H1 (cell line): ENCODE data around the gene SEC16A.
A peak's percentile ranks its signal among the peaks of the same experiment; 100 is the strongest.

ENCODE experiments used
- EP300 ChIP-seq, 2 experiments: IDR thresholded peaks; 1 replicate in 1 of 2; 2 replicates in 1 of 2; pipeline ENCODE4 v1.6.1; 2011 to 2012; ENCODE audit warnings: low read depth in 2 of 2, low read length in 2 of 2, mild to moderate bottlenecking in 2 of 2, borderline replicate concordance in 1 of 2, inconsistent platforms in 1 of 2, moderate library complexity in 1 of 2
- EZH2 ChIP-seq: fragments of 200-600 bp; sonication (generic); IDR thresholded peaks from 2 replicates; pipeline ENCODE4 v1.7.1; 2012; ENCODE audit warnings: low read depth, mild to moderate bottlenecking, moderate library complexity, low read length, inconsistent platforms; ENCODE audit not compliant: severe bottlenecking
- FOSL1 ChIP-seq: IDR thresholded peaks from 2 replicates; pipeline ENCODE4 v1.6.1; 2011; ENCODE audit warnings: mild to moderate bottlenecking, low read depth, low read length, moderate library complexity; ENCODE audit not compliant: insufficient read depth
- PHF8 ChIP-seq: fragments of 200-600 bp; sonication (generic); conservative IDR thresholded peaks from 2 replicates; pipeline ENCODE4 v1.7.1; 2012; ENCODE audit warnings: low read depth, mild to moderate bottlenecking, inconsistent platforms, low read length, moderate library complexity
- POLR2A ChIP-seq, 2 experiments: IDR thresholded peaks; 1 replicate in 1 of 2; 2 replicates in 1 of 2; pipeline ENCODE4 v1.6.1; 2011; ENCODE audit warnings: low read depth in 2 of 2, low read length in 2 of 2, mild to moderate bottlenecking in 2 of 2; ENCODE audit errors: control extremely low read depth in 1 of 2
- POLR2AphosphoS5 ChIP-seq: IDR thresholded peaks from 2 replicates; pipeline ENCODE4 v1.6.1; 2011; ENCODE audit warnings: low read depth, low read length
- SIN3A ChIP-seq, 2 experiments: IDR thresholded peaks in 1 of 2; conservative IDR thresholded peaks in 1 of 2; 2 replicates each; pipeline ENCODE4 v1.6.1; 2011 to 2012; ENCODE audit warnings: low read length in 2 of 2, improper control_type of control experiment in 1 of 2, low read depth in 1 of 2, mild to moderate bottlenecking in 1 of 2
- SIX5 ChIP-seq: IDR thresholded peaks from 2 replicates; pipeline ENCODE4 v1.6.1; 2011; ENCODE audit warnings: mild to moderate bottlenecking, low read depth, low read length
- SP1 ChIP-seq: IDR thresholded peaks from 2 replicates; pipeline ENCODE4 v1.6.1; 2011; ENCODE audit warnings: low read depth, low read length
- SRF ChIP-seq: IDR thresholded peaks from 2 replicates; pipeline ENCODE4 v1.6.1; 2011; ENCODE audit warnings: mild to moderate bottlenecking, low read depth, low read length, moderate library complexity
- TCF12 ChIP-seq: IDR thresholded peaks from 2 replicates; pipeline ENCODE4 v1.6.1; 2011; ENCODE audit warnings: low read depth, mild to moderate bottlenecking, low read length
- YY1 ChIP-seq: IDR thresholded peaks from 2 replicates; pipeline ENCODE4 v1.6.1; 2011; ENCODE audit warnings: low read depth, mild to moderate bottlenecking, low read length
- TF ChIP-seq, protein P1 (sequence below), 3 experiments: IDR thresholded peaks; 1 replicate in 2 of 3; 2 replicates in 1 of 3; pipeline versions ENCODE4 v1.5.1 to v1.6.1; 2011; ENCODE audit warnings: low read length in 3 of 3, mild to moderate bottlenecking in 3 of 3, inconsistent platforms in 2 of 3, low read depth in 1 of 3, moderate library complexity in 1 of 3; ENCODE audit not compliant: insufficient read depth in 1 of 3; ENCODE audit errors: control extremely low read depth in 1 of 3

DNA sequence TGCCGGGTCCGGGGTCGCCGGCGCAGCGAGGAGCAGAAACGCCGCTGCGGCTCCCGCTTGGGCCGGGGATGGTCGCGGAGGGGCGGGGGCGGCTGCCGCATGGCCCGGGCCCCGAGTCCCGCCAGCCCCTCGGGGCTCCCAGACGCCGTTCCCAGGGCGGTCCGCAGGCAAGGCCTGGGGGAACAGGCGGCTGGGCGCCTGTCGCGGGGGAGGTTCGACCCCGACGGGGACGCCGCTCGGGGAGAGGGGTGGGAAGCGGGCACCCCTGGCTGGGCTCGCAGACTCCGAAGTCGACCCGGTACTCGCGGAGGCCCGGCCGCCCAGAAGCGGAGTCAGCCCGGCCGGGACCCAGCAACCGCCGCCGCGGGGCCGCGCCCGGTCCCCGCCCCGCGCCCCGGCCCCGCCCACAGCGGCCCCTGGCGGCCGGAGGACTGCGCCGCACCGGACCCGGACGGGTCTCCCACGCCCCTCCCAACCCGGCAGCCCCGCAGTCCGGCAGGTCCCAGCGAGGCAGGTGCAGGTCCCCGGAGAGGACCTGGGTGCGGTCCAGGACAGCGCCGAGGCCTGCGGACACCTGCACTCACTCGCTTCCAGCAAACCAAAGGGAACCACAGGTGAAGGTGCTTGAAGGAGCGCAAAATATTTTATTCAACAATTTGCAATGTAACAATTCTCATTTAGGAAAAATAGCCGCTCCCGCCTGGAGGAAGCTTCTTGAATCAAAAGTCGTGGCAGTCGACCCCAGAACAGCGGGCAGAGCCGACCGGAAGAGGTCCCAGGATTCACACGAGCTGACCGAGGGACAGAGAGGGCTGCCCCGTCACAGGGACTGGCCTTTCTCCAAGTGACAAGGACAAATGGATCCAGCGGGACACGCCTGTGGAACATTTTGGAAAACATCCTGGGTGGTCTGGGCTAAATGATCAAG is 43.1 kb downstream of the SEC16A start, which contains the start of gene INPP5E:
- no peak for TF ChIP-seq SIX5
- TF ChIP-seq POLR2AphosphoS5: 0 out of 2 replicates have a peak, but pooled peaks have one; percentile 35
- no peak for TF ChIP-seq SRF
- no peak for TF ChIP-seq FOSL1
- TF ChIP-seq, protein P1, sequence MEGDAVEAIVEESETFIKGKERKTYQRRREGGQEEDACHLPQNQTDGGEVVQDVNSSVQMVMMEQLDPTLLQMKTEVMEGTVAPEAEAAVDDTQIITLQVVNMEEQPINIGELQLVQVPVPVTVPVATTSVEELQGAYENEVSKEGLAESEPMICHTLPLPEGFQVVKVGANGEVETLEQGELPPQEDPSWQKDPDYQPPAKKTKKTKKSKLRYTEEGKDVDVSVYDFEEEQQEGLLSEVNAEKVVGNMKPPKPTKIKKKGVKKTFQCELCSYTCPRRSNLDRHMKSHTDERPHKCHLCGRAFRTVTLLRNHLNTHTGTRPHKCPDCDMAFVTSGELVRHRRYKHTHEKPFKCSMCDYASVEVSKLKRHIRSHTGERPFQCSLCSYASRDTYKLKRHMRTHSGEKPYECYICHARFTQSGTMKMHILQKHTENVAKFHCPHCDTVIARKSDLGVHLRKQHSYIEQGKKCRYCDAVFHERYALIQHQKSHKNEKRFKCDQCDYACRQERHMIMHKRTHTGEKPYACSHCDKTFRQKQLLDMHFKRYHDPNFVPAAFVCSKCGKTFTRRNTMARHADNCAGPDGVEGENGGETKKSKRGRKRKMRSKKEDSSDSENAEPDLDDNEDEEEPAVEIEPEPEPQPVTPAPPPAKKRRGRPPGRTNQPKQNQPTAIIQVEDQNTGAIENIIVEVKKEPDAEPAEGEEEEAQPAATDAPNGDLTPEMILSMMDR (IDR thresholded peaks at IDR 0.05; ENCODE audit: control extremely low read depth in 1 of 3, insufficient read depth in 1 of 3, low read depth in 1 of 3, low read length in 3 of 3): peak in 2 of 3 experiments; percentile 66 to 73; a peak in 3 of 4 replicates
- no peak for TF ChIP-seq EZH2
- TF ChIP-seq YY1: no peak
- peak in 1 of 2 experiments; percentile 59; a peak in 1 of 3 replicates for TF ChIP-seq POLR2A (IDR thresholded peaks at IDR 0.05; ENCODE audit: control extremely low read depth in 1 of 2, low read depth in 2 of 2, low read length in 2 of 2)
- TF ChIP-seq SIN3A (conservative IDR thresholded peaks at IDR 0.05 in 1 of 2, IDR thresholded peaks at IDR 0.05 in 1 of 2; ENCODE audit: low read depth in 1 of 2, low read length in 2 of 2): 0 out of 4 replicates have a peak, but pooled peaks of 1 of the 2 experiments have one; percentile 6
- TF ChIP-seq PHF8: peak; percentile 38; the same call in 1 of the 2 replicates
- no peak for TF ChIP-seq EP300 (IDR thresholded peaks at IDR 0.05; ENCODE audit: borderline replicate concordance in 1 of 2, low read depth in 2 of 2, low read length in 2 of 2)
- no peak for TF ChIP-seq SP1
- 0 out of 2 replicates have a peak, but pooled peaks have one; percentile 6 for TF ChIP-seq TCF12
